ENCODE results near the gene CHRNA5.
A peak's percentile ranks its signal among the peaks of the same experiment; 100 is the strongest.
"Not testable (repeated sequence)": the region's sequence is repeated elsewhere in the genome, so short reads cannot be mapped to it uniquely, and the experiment has no call there.

CHRNA5 gene

GRCh38 chr15:78565951-78566774 is 843 bp downstream of the CHRNA5 start:
- DNase-seq = peak; percentile 44

- DNase-seq = peak; percentile 46
These were observed 2.2 kb downstream of the CHRNA5 start for GRCh38 chr15:78567531-78567930.

GRCh38 chr15:78570710-78571109 is 5.4 kb downstream of the CHRNA5 start:
- DNase-seq = no peak

DNA sequence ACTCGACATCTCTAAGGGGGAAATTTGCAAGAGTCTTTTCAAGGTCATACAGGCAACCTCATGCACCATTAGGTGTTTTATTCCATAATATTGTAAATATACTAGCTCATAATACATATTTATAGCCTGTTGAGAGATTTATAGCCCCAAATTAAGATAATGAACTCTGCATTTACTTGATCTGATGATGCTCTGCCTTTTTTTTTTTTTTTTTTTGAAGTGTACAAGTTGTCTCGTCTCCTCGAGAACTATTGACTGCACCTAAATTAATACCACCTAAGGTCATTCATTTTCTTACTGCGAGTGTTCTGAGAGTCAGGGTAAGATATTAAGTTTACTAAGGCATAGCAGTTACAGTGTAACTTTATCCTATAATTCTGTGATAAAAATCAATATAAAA is 6.1 kb downstream of the CHRNA5 start:
- DNase-seq = no peak

DNA sequence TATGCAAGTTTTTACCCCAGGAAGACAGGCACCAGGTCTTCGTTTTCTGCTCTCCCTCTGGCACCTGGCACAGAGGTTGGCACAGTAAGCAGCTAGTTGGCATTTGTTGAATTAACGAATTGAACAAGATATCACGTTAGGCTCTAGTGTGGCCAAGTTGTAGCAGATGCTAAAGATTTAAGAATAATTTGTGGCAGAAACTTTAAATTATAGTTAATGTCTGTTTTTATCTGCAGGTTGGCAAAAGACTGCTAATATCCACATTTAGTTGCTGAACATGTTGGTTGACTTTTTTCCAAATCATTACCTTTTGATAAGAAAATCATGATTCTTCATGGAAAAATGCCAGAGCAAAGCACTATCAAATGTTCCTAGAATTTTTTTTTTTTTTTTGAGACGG is 8.1 kb downstream of the CHRNA5 start:
- DNase-seq = no peak

GRCh38 chr15:78574944-78575343 is 9.6 kb downstream of the CHRNA5 start:
- DNase-seq = no peak

DNA sequence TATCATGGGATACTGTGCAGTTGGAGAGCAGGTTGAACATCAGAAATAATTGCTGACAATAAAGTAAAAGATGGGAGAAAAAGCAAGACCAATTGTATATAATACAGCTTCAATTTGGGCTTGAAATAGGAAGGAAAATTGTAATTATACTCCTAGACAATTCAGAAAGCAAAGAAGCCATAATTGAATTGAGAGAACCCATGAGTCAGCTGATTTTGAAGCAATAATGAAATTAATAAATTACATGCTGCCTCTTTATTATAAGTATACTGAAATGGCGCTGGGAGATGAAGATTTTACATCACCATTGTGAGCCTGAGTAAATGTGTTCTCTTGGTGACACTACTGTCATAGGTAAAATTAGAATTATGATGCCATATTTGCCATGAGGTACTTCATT is 32.3 kb downstream of the CHRNA5 start:
- DNase-seq = no peak

- no peak for DNase-seq
These were observed 33.0 kb downstream of the CHRNA5 start for GRCh38 chr15:78598348-78598747.

DNA sequence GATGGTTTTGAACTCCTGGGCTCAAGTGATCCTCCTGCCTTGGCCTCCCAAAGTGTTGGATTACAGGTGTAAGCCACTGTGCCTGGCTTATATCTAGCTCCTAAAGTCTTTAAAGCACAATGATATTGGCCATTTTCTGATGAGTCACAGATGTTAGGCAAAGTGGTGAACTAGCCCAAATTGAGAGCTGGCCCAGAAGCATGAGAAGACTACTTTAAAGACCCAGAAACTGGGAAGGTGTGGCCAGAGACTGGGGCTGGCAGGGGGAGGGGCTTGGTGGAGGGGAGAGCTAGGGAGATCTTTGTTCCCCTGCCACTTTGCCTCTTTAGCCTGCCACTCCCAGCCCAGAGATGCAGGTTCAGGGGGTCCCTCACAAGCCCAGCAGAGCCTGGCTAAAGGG is 33.9 kb downstream of the CHRNA5 start:
- DNase-seq = no peak

DNA sequence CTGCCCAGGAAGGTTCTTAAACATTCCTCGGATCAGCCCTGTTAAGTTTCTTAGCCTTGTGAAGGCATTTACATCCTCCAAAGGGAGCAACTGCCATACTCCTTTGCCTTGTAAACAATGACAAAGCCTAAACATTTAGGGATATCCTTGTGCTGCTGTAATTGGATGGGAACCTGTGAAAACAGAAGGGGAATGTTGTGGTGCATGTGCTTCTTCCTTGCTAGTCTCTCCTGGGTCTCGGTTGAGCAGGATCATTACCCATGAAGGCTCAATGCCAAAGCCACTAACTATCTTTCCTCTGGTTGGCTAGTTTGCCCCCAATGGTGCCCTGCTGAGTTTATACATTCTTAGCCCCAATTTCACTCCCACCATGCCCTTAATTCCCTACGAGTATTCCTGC is 38.1 kb downstream of the CHRNA5 start:
- no peak for DNase-seq

- no peak for DNase-seq
These were observed 39.1 kb downstream of the CHRNA5 start for GRCh38 chr15:78604420-78604819.

GRCh38 chr15:78605201-78605600 is 39.9 kb downstream of the CHRNA5 start:
- DNase-seq = no peak

DNA sequence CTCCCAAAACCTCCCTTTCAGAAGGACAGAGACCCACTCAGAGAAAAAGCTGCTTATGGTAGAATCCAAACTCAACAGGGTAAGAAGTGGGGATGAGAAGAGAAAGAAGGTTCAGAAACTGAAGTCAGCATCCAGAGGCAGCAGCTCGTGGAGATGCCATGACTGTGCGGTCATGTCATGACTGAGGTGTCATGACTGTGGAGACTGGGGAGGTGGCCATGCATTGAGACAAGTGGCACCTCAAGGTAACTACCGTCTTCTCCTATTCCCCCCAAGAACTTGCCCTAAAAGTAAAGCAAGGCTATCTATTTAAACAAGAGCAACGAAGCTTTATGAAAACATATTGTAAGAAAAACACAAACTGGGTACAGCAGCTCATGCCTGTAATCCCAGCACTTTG is 40.4 kb downstream of the CHRNA5 start:
- DNase-seq = no peak

DNA sequence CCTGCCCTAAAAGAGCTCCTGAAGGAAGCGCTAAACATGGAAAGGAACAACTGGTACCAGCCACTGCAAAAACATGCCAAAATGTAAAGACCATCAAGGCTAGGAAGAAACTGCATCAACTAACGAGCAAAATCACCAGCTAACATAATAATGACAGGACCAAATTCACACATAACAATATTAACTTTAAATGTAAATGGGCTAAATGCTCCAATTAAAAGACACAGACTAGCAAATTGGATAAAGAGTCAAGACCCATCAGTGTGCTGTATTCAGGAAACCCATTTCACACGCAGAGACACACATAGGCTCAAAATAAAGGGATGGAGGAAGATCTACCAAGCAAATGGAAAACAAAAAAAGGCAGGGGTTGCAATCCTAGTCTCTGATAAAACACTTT is 44.2 kb downstream of the CHRNA5 start:
- DNase-seq = not testable (repeated sequence)

DNA sequence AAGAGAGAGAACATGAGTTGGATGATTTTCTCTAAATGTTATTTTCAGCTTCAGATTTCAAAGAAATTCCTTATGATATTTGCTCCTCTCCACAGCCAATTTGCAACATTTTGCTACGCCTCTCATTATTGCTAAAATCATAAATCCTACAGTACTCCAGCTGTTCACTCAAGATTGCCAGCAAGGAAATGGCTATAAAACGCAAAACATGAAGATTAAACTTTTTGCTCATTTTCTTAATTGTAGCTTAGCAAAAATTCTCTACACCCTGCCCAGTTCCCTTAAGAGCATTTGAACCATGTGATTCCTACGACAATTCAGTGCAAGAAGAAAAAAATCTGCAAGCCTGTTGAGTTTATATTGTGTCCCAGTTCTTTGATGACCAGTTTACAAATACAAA is 48.7 kb downstream of the CHRNA5 start:
- DNase-seq = no peak

DNA sequence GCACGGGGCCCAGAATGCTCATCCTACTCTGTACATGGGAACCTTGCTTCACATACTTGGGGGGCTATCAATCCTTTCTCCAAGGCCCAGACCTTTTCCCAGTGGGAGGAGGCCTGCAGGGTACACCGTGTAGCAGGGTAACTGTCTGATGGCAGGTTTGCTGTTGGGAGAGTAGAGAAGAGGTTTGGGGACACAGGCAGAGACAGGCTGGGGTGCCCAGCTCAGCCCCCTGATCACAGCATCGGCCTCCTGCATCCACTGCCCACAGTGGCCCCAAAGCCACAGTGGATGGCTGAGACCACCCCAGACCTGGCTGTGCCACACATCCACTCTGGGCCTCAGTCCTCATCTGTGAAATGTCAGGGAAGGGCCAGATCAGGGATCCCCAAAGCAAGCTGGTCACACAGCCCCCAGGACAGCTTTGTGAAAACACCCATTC is 49.9 kb downstream of the CHRNA5 start:
- no peak for DNase-seq

- DNase-seq = no peak
These were observed 51.2 kb downstream of the CHRNA5 start for GRCh38 chr15:78616506-78616905.

GRCh38 chr15:78617076-78617475 is 51.8 kb downstream of the CHRNA5 start:
- no peak for DNase-seq

GRCh38 chr15:78617516-78617915 is 52.2 kb downstream of the CHRNA5 start:
- no peak for DNase-seq

GRCh38 chr15:78618064-78618463 is 52.7 kb downstream of the CHRNA5 start:
- no peak for DNase-seq

GRCh38 chr15:78618490-78618934 is 53.2 kb downstream of the CHRNA5 start:
- DNase-seq = peak; percentile 68

GRCh38 chr15:78619022-78619950 is 54.0 kb downstream of the CHRNA5 start:
- no peak for DNase-seq

- DNase-seq = peak; percentile 57
These were observed 54.8 kb downstream of the CHRNA5 start for GRCh38 chr15:78620021-78620526.
